Psoas muscle (tissue), 8 donors: ENCODE results near the gene TRRAP. TPM values are rescaled to one million over a fixed set of nuclear protein-coding genes. Genes with fewer than 3 reads are reported as not detected.

ENCODE experiments used
- ATAC-seq, 4 donors: fragments of 200-7000 bp; cut with Tn5 transposase; one replicate each; pipeline ENCODE4 v1.9.1; 2020; ENCODE audit warnings: moderate library complexity in 3 of 4, mild to moderate bottlenecking in 2 of 4
- DNase-seq, 2 donors: peaks; one replicate each; pipeline ENCODE4 v3.0.0-alpha.2; 2020
- H3K27ac ChIP-seq: fragments of 200-600 bp; one replicate; pipeline ENCODE4 v1.8.0; 2022
- H3K27me3 ChIP-seq, 3 donors: fragments of 200-600 bp in 1 of 3; one replicate each; pipeline versions ENCODE4 v1.6.1 to v1.8.0; 2013 to 2022; ENCODE audit warnings: low read length in 2 of 3, mild to moderate bottlenecking in 2 of 3, moderate library complexity in 1 of 3; ENCODE audit not compliant: insufficient read depth in 3 of 3
- H3K36me3 ChIP-seq, 2 donors: fragments of 200-600 bp in 1 of 2; one replicate each; pipeline versions ENCODE4 v1.6.1 to v1.8.0; 2013 to 2022; ENCODE audit warnings: low read depth in 1 of 2, mild to moderate bottlenecking in 1 of 2, moderate library complexity in 1 of 2; ENCODE audit not compliant: insufficient read depth in 1 of 2
- H3K4me1 ChIP-seq: fragments of 200-600 bp; one replicate; pipeline ENCODE4 v1.8.0; 2022
- H3K4me3 ChIP-seq: fragments of 200-600 bp; one replicate; pipeline ENCODE4 v1.8.0; 2022; ENCODE audit warnings: mild to moderate bottlenecking
- H3K9me3 ChIP-seq: fragments of 200-600 bp; one replicate; pipeline ENCODE4 v1.8.0; 2022
- WGBS, 3 donors: extraction: QIAGEN DNeasy Blood & Tissue Kit; methylation state at CpG; one replicate each; pipeline versions ENCODE4 v1.1.6 to v1.1.7; 2013; 5-methylcytosine and 5-hydroxymethylcytosine counted together
- intact Hi-C, 2 donors: fragments of 100-400 bp; cut with DNase I; formaldehyde crosslinking; loops; one replicate each; pipeline versions ENCODE4 v1.11.0 to v1.14.2; 2022
- polyA plus RNA-seq, 3 donors: library from polyadenylated mRNA; stranded (reverse); fragments of 200-250 nt; gene quantifications; one replicate each; pipeline ENCODE4 v1.2.3, GENCODE V29; 2013
- total RNA-seq, 4 donors: library from RNA; stranded (reverse); fragmentation: NEBNext Ultra II Directional in 2 of 4; extraction: Animal tissue kit (Norgen Biotek cat#: 25700) in 2 of 4; gene quantifications; one replicate each; pipeline versions ENCODE4 v1.2.1 to v1.2.4, GENCODE V29; 2021 to 2023
- TF ChIP-seq, protein P1 (sequence below): fragments of 200-600 bp; IDR thresholded peaks from one replicate; pipeline ENCODE4 v1.8.0; 2022; ENCODE audit warnings: antibody characterized with exemption
- donor health status: healthy with polysubstance abuse.
- donor health status: DM: no; HTN: no; CAD: no; lungs with moderate emphysema.
- donor health status: Bipolar disorder and iron deficiency.
- donor health status: healthy.
- donor health status: DM: yes; HTN: yes; CAD: no.
- donor health status: DM: no; HTN: no; CAD: no.
- donor health status: DM: no; HTN: no; CAD: no.
- donor health status: DM: yes; HTN: yes; CAD: no.

TRRAP gene
- total and polyA plus RNA-seq, 7 donors, result 3.8 to 21.3 (median 13.3) TPM

DNA sequence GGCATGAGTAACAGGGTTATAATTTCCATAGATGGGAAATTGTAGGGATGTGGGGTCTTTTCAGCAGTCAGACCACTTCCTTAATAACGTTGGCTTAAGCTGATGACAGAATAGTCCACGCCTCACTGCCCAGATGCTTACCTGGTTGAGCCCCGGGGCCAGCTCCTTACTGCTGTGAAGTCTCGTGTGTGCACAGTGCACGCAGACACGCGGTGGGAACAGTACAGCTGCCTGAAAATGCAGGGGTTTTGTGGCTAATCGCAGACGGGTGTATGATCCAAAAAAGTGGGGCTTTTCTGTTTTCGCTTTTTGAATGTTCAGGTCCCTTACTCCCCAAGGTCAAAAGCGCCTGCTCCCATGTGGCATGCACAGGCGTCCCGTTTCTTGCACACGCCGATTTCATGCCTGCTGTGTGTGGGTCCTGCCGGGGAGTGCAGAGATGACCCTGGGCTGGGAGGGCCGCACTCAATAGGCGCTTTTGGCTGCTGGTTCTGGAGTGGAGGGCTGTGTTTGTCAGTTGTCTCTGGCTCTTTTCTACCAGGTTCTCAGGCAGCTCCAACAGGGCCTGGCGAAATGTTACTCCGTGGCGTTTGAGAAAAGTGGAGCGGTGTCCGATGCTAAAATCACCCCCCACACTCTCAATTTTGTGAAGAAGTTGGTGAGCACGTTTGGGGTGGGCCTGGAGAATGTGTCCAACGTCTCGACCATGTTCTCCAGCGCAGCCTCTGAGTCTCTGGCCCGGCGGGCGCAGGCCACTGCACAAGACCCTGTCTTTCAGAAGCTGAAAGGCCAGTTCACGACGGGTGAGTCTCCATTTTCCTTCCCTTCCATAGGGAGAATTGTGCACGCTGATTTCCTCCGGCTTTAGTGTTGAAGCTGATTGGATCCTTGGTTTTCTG is 116.0 kb downstream of the TRRAP start:
- Histone ChIP-seq H3K4me3 (no peak overlapping the region), H3K27ac (no peak overlapping the region), H3K27me3 (no peaks in the 10 kb centered on the region), H3K9me3 (no peaks in the 10 kb centered on the region), H3K4me1 (no peaks in the 10 kb centered on the region), H3K36me3 (peaks cover 7 to 100% of the 10 kb centered on the region in 2 donors)
- TF ChIP-seq, protein P1, sequence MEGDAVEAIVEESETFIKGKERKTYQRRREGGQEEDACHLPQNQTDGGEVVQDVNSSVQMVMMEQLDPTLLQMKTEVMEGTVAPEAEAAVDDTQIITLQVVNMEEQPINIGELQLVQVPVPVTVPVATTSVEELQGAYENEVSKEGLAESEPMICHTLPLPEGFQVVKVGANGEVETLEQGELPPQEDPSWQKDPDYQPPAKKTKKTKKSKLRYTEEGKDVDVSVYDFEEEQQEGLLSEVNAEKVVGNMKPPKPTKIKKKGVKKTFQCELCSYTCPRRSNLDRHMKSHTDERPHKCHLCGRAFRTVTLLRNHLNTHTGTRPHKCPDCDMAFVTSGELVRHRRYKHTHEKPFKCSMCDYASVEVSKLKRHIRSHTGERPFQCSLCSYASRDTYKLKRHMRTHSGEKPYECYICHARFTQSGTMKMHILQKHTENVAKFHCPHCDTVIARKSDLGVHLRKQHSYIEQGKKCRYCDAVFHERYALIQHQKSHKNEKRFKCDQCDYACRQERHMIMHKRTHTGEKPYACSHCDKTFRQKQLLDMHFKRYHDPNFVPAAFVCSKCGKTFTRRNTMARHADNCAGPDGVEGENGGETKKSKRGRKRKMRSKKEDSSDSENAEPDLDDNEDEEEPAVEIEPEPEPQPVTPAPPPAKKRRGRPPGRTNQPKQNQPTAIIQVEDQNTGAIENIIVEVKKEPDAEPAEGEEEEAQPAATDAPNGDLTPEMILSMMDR, result no peak
- 92 to 93% (median 92%) methylated on average over 34 of the region's 34 CpGs for WGBS, 3 donors
- no peak for ATAC-seq
- no peak for DNase-seq
- intact Hi-C loops, result no loop called here

DNA sequence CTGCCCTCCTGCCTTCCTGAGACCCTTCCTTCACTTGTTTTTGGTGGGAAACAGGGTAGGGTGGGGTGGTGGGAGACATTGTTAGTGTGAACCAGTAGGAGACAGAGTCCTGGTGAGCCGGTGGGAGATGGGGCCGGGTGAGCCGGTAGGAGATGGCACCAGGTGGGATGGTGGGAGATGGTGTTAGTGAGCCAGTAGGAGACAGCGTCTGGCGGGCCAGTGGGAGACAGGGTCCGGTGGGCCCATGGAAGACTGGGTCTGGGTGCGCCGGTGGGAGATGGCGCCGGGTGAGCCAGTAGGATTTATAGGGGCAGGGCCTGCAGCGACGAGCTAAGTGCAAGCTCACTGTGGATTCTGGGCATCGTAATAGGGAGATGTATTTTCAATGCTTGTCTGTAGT is 116.8 kb downstream of the TRRAP start:
- intact Hi-C loops, result no loop called here
- Histone ChIP-seq H3K27ac (no peak overlapping the region), H3K9me3 (no peaks in the 10 kb centered on the region), H3K36me3 (peaks cover 7 to 100% of the 10 kb centered on the region in 2 donors), H3K4me1 (no peaks in the 10 kb centered on the region), H3K27me3 (no peaks in the 10 kb centered on the region), H3K4me3 (no peak overlapping the region)
- 92 to 93% (median 93%) methylated on average over 13 of the region's 13 CpGs for WGBS, 3 donors
- ATAC-seq (no peak), DNase-seq (no peak)
- TF ChIP-seq, protein P1, result no peak

DNA sequence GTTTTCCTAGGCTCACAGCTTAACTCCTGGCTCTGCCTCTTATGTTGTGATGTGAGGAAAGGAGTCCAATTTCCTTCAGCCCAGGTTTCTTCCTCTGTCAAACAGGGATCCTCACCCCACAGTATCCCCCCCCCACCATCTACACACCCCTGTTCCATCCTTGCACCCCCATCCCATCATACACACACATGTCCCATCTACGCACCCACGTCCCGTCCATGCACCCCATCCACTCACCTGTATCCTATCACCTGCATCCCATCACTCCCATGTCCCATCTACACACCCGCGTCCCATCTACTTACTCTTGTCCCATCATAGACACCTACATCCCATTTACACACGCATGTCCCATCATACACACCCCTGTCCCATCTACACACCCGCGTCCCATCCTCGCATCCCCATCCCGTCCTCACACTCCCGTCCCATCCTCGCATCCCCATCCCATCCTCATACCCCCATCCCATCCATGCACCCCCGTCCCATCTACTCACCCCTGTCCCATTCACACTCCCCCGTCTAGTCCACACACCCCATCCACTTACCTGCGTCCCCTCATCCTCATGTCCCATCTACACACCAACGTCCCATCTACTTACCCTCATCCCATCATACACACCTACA is 117.3 kb downstream of the TRRAP start:
- Histone ChIP-seq H3K4me1 (no peaks in the 10 kb centered on the region), H3K27me3 (no peaks in the 10 kb centered on the region), H3K36me3 (peaks cover 7 to 100% of the 10 kb centered on the region in 2 donors), H3K27ac (no peak overlapping the region), H3K9me3 (no peaks in the 10 kb centered on the region), H3K4me3 (no peak overlapping the region)
- 96 to 97% (median 97%) methylated on average over 16 of the region's 16 CpGs for WGBS, 3 donors
- DNase-seq (no peak), ATAC-seq (peak in 1 of 4 donors; percentile 24)
- intact Hi-C loops, result no loop called here
- TF ChIP-seq, protein P1, result no peak

DNA sequence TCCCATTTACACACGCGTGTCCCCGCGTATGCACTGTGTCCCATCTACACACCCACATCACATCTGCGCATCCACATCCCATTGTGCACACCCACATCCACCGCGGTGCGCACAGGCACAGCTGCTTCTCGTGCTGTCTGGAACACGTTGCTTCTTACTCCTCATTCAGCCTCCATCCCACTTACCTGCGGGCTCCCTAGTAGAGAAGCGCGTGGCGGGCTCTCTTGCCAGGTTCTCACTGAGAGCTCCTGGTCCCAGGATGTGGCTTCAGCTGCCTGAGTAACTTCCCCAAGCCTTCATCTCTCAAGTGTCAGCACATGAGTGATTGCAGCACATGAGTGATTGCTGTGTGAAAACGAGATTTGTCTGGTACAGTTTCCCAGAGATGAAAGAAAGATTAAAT is 117.8 kb downstream of the TRRAP start:
- TF ChIP-seq, protein P1, result no peak
- Histone ChIP-seq H3K36me3 (peaks cover 7 to 100% of the 10 kb centered on the region in 2 donors), H3K27ac (no peak overlapping the region), H3K4me3 (no peak overlapping the region), H3K27me3 (no peaks in the 10 kb centered on the region), H3K4me1 (no peaks in the 10 kb centered on the region), H3K9me3 (no peaks in the 10 kb centered on the region)
- ATAC-seq (no peak), DNase-seq (no peak)
- WGBS, 3 donors, result 93 to 95% (median 94%) methylated on average over 15 of the region's 15 CpGs
- intact Hi-C loops, result no loop called here
